ENCODE measurements around the gene PAQR3. TPM values are rescaled to one million over a fixed set of nuclear protein-coding genes. Genes with fewer than 3 reads are reported as not detected.

The PAQR3 gene
- total and polyA plus RNA-seq, 4 donors: 4.6 to 11.7 (median 9.8) TPM

GRCh38 chr4:78939667-78940008, 400 bp upstream of the PAQR3 start:
- H3K9me3 ChIP-seq (ENCODE audit: control insufficient read depth, low read length): peaks cover 1% of the 10 kb centered on the region
- no peaks in the 10 kb centered on the region for H3K36me3 ChIP-seq (ENCODE audit: control insufficient read depth in 1 of 2, insufficient read depth in 2 of 2, low read length in 1 of 2)
- no peak for ATAC-seq (ENCODE audit: low FRiP score)
- H3K27me3 ChIP-seq (ENCODE audit: control insufficient read depth in 1 of 2, insufficient read depth in 2 of 2, low read length in 1 of 2): no peaks in the 10 kb centered on the region
- H3K4me3 ChIP-seq (ENCODE audit: low read length in 2 of 2): peak overlapping the region; percentile 58 to 69
- 0 to 1% methylated on average over 9 of the region's 9 CpGs for WGBS, 2 donors
- intact Hi-C loops (cut with DNase I): no loop called here
- no peak overlapping the region for H3K27ac ChIP-seq (ENCODE audit: low read depth in 1 of 2, low read length in 2 of 2)
- DNase-seq: no peak
- H3K4me1 ChIP-seq (ENCODE audit: control insufficient read depth in 1 of 2, insufficient read depth in 2 of 2, low read length in 2 of 2): peaks cover 0 to 3% of the 10 kb centered on the region in 2 donors

GRCh38 chr4:78938474-78938867, 767 bp downstream of the PAQR3 start:
- H3K9me3 ChIP-seq (ENCODE audit: control insufficient read depth, low read length): peaks cover 1% of the 10 kb centered on the region
- no peaks in the 10 kb centered on the region for H3K27me3 ChIP-seq (ENCODE audit: control insufficient read depth in 1 of 2, insufficient read depth in 2 of 2, low read length in 1 of 2)
- H3K4me3 ChIP-seq (ENCODE audit: low read length in 2 of 2): peak overlapping the region; percentile 58 to 69
- peaks cover 0 to 3% of the 10 kb centered on the region in 2 donors for H3K4me1 ChIP-seq (ENCODE audit: control insufficient read depth in 1 of 2, insufficient read depth in 2 of 2, low read length in 2 of 2)
- intact Hi-C loops (cut with DNase I): no loop called here
- H3K27ac ChIP-seq (ENCODE audit: low read depth in 1 of 2, low read length in 2 of 2): no peak overlapping the region
- no peak for ATAC-seq (ENCODE audit: low FRiP score)
- no peak for DNase-seq
- 2 to 4% methylated on average over 7 of the region's 7 CpGs for WGBS, 2 donors
- no peaks in the 10 kb centered on the region for H3K36me3 ChIP-seq (ENCODE audit: control insufficient read depth in 1 of 2, insufficient read depth in 2 of 2, low read length in 1 of 2)

- no peak overlapping the region for H3K27ac ChIP-seq (ENCODE audit: low read depth in 1 of 2, low read length in 2 of 2)
These were observed 1.4 kb downstream of the PAQR3 start for GRCh38 chr4:78937837-78938236.

GRCh38 chr4:78936989-78937388, 2.2 kb downstream of the PAQR3 start:
- ATAC-seq (ENCODE audit: low FRiP score) (no peak), DNase-seq (no peak)
- Histone ChIP-seq H3K9me3 (ENCODE audit: control insufficient read depth, low read length) (peaks cover 1% of the 10 kb centered on the region), H3K4me3 (ENCODE audit: low read length in 2 of 2) (no peak overlapping the region), H3K27me3 (ENCODE audit: control insufficient read depth in 1 of 2, insufficient read depth in 2 of 2, low read length in 1 of 2) (no peaks in the 10 kb centered on the region), H3K36me3 (ENCODE audit: control insufficient read depth in 1 of 2, insufficient read depth in 2 of 2, low read length in 1 of 2) (peaks cover 0 to 2% of the 10 kb centered on the region in 2 donors), H3K4me1 (ENCODE audit: control insufficient read depth in 1 of 2, insufficient read depth in 2 of 2, low read length in 2 of 2) (peaks cover 0 to 3% of the 10 kb centered on the region in 2 donors), H3K27ac (ENCODE audit: low read depth in 1 of 2, low read length in 2 of 2) (no peak overlapping the region)
- WGBS, 2 donors: 85 to 87% methylated on average over 4 of the region's 4 CpGs
- intact Hi-C loops (cut with DNase I): no loop called here

More at GRCh38 chr4:78937837-78938236, 1.4 kb downstream of the PAQR3 start:
- Histone ChIP-seq H3K36me3 (ENCODE audit: control insufficient read depth in 1 of 2, insufficient read depth in 2 of 2, low read length in 1 of 2) (no peaks in the 10 kb centered on the region), H3K27me3 (ENCODE audit: control insufficient read depth in 1 of 2, insufficient read depth in 2 of 2, low read length in 1 of 2) (no peaks in the 10 kb centered on the region), H3K4me1 (ENCODE audit: control insufficient read depth in 1 of 2, insufficient read depth in 2 of 2, low read length in 2 of 2) (peaks cover 0 to 3% of the 10 kb centered on the region in 2 donors), H3K9me3 (ENCODE audit: control insufficient read depth, low read length) (peaks cover 1% of the 10 kb centered on the region), H3K4me3 (ENCODE audit: low read length in 2 of 2) (no peak overlapping the region)
- DNase-seq: no peak
- 94 to 95% methylated on average over 4 of the region's 4 CpGs for WGBS, 2 donors
- ATAC-seq (ENCODE audit: low FRiP score): no peak
- intact Hi-C loops (cut with DNase I): no loop called here

- 88 to 90% methylated on average over 6 of the region's 6 CpGs for whole genome bisulfite sequencing, 2 donors
- Histone ChIP-seq H3K4me1 (ENCODE audit: control insufficient read depth in 1 of 2, insufficient read depth in 2 of 2, low read length in 2 of 2) (no peaks in the 10 kb centered on the region), H3K4me3 (ENCODE audit: low read length in 2 of 2) (no peak overlapping the region), H3K9me3 (ENCODE audit: control insufficient read depth, low read length) (no peaks in the 10 kb centered on the region), H3K27me3 (ENCODE audit: control insufficient read depth in 1 of 2, insufficient read depth in 2 of 2, low read length in 1 of 2) (no peaks in the 10 kb centered on the region), H3K27ac (ENCODE audit: low read depth in 1 of 2, low read length in 2 of 2) (no peak overlapping the region), H3K36me3 (ENCODE audit: control insufficient read depth in 1 of 2, insufficient read depth in 2 of 2, low read length in 1 of 2) (peaks cover 0 to 6% of the 10 kb centered on the region in 2 donors)
- intact Hi-C loops (cut with DNase I): no loop called here
- no peak for DNase-seq
- no peak for ATAC-seq (ENCODE audit: low FRiP score)
These were observed 9.1 kb downstream of the PAQR3 start for GRCh38 chr4:78930016-78930629.

- no peaks in the 10 kb centered on the region for H3K9me3 ChIP-seq (ENCODE audit: control insufficient read depth, low read length)
- WGBS, 2 donors: 93 to 94% methylated on average over 9 of the region's 9 CpGs
- intact Hi-C loops (cut with DNase I): no loop called here
- no peak overlapping the region for H3K27ac ChIP-seq (ENCODE audit: low read depth in 1 of 2, low read length in 2 of 2)
- DNase-seq (no peak), ATAC-seq (ENCODE audit: low FRiP score) (no peak)
- peaks cover 0 to 6% of the 10 kb centered on the region in 2 donors for H3K36me3 ChIP-seq (ENCODE audit: control insufficient read depth in 1 of 2, insufficient read depth in 2 of 2, low read length in 1 of 2)
- no peaks in the 10 kb centered on the region for H3K4me1 ChIP-seq (ENCODE audit: control insufficient read depth in 1 of 2, insufficient read depth in 2 of 2, low read length in 2 of 2)
- no peaks in the 10 kb centered on the region for H3K27me3 ChIP-seq (ENCODE audit: control insufficient read depth in 1 of 2, insufficient read depth in 2 of 2, low read length in 1 of 2)
- no peak overlapping the region for H3K4me3 ChIP-seq (ENCODE audit: low read length in 2 of 2)
These were observed 10.4 kb downstream of the PAQR3 start for GRCh38 chr4:78928835-78929234.

- intact Hi-C loops (cut with DNase I): no loop called here
- 80 to 92% methylated on average over 1 of the region's 1 CpG for WGBS, 2 donors
- no peaks in the 10 kb centered on the region for H3K9me3 ChIP-seq (ENCODE audit: control insufficient read depth, low read length)
- H3K4me3 ChIP-seq (ENCODE audit: low read length in 2 of 2): no peak overlapping the region
- H3K27me3 ChIP-seq (ENCODE audit: control insufficient read depth in 1 of 2, insufficient read depth in 2 of 2, low read length in 1 of 2): no peaks in the 10 kb centered on the region
- DNase-seq: no peak
- no peak overlapping the region for H3K27ac ChIP-seq (ENCODE audit: low read depth in 1 of 2, low read length in 2 of 2)
- no peaks in the 10 kb centered on the region for H3K4me1 ChIP-seq (ENCODE audit: control insufficient read depth in 1 of 2, insufficient read depth in 2 of 2, low read length in 2 of 2)
- peaks cover 0 to 5% of the 10 kb centered on the region in 2 donors for H3K36me3 ChIP-seq (ENCODE audit: control insufficient read depth in 1 of 2, insufficient read depth in 2 of 2, low read length in 1 of 2)
- no peak for ATAC-seq (ENCODE audit: low FRiP score)
These were observed 12.4 kb downstream of the PAQR3 start for GRCh38 chr4:78926826-78927225.

- no peaks in the 10 kb centered on the region for H3K9me3 ChIP-seq (ENCODE audit: control insufficient read depth, low read length)
- 75 to 78% methylated on average over 4 of the region's 4 CpGs for WGBS, 2 donors
- H3K27ac ChIP-seq (ENCODE audit: low read depth in 1 of 2, low read length in 2 of 2): no peak overlapping the region
- peaks cover 0 to 2% of the 10 kb centered on the region in 2 donors for H3K36me3 ChIP-seq (ENCODE audit: control insufficient read depth in 1 of 2, insufficient read depth in 2 of 2, low read length in 1 of 2)
- H3K4me1 ChIP-seq (ENCODE audit: control insufficient read depth in 1 of 2, insufficient read depth in 2 of 2, low read length in 2 of 2): no peaks in the 10 kb centered on the region
- DNase-seq: no peak
- H3K4me3 ChIP-seq (ENCODE audit: low read length in 2 of 2): no peak overlapping the region
- H3K27me3 ChIP-seq (ENCODE audit: control insufficient read depth in 1 of 2, insufficient read depth in 2 of 2, low read length in 1 of 2): no peaks in the 10 kb centered on the region
- no peak for ATAC-seq (ENCODE audit: low FRiP score)
- intact Hi-C loops (cut with DNase I): no loop called here
These were observed 15.6 kb downstream of the PAQR3 start for GRCh38 chr4:78923464-78924312.

GRCh38 chr4:78922207-78922606, 17.0 kb downstream of the PAQR3 start:
- no peak for ATAC-seq (ENCODE audit: low FRiP score)
- no peak for DNase-seq
- Histone ChIP-seq H3K4me1 (ENCODE audit: control insufficient read depth in 1 of 2, insufficient read depth in 2 of 2, low read length in 2 of 2) (no peaks in the 10 kb centered on the region), H3K27ac (ENCODE audit: low read depth in 1 of 2, low read length in 2 of 2) (no peak overlapping the region), H3K4me3 (ENCODE audit: low read length in 2 of 2) (no peak overlapping the region), H3K36me3 (ENCODE audit: control insufficient read depth in 1 of 2, insufficient read depth in 2 of 2, low read length in 1 of 2) (peaks cover 0 to 2% of the 10 kb centered on the region in 2 donors), H3K27me3 (ENCODE audit: control insufficient read depth in 1 of 2, insufficient read depth in 2 of 2, low read length in 1 of 2) (no peaks in the 10 kb centered on the region), H3K9me3 (ENCODE audit: control insufficient read depth, low read length) (no peaks in the 10 kb centered on the region)
- WGBS, 2 donors: 91 to 93% methylated on average over 4 of the region's 4 CpGs
- intact Hi-C loops (cut with DNase I): no loop called here
